ENCODE measurements around the gene IMPDH2.

- no peak for TF ChIP-seq CTCF (IDR thresholded peaks at IDR 0.05; ENCODE audit: low read depth, low read length, poor library complexity, severe bottlenecking)
- no peak for TF ChIP-seq EZH2phosphoT487 (IDR thresholded peaks at IDR 0.05; ENCODE audit: borderline replicate concordance, low read length)
These were observed 13.4 kb downstream of the IMPDH2 start for GRCh38 chr3:49015765-49016164.
